Endothelial cell of umbilical vein (primary cell): ENCODE results near the gene SLC1A3. TPM values are rescaled to one million over a fixed set of nuclear protein-coding genes. Genes with fewer than 3 reads are reported as not detected.

Experiments used
- BruUV-seq: library from RNA; stranded (reverse); fragments of 400-500 nt; replicated peaks from 2 replicates; lab custom pipeline; 2021; lab: Mats Ljungman, UMichigan
- CTCF ChIA-PET: fragments of 300-600, 350-600 bp; sonication (Branson Sonifier 250); formaldehyde crosslinking; loops from one replicate; lab custom pipeline; 2021; ENCODE audit warnings: antibody characterized with exemption, inconsistent platforms; lab: Charles Lee
- POLR2A ChIA-PET: fragments of 300-600, 350-600 bp; sonication (Branson Sonifier 250); formaldehyde crosslinking; loops from one replicate; lab custom pipeline; 2021; ENCODE audit warnings: antibody characterized with exemption, inconsistent platforms; lab: Charles Lee
- DNase-seq: peaks from one replicate; pipeline ENCODE4 v3.0.0-alpha.2; 2011; ENCODE audit warnings: low read depth, low spot score
- FAIRE-seq: peaks from 2 replicates; lab custom pipeline; 2011; peaks lifted over from hg19 to GRCh38; lab: Jason Lieb, UNC
- H2AFZ ChIP-seq: 2 replicates; pipeline ENCODE4 v1.6.0; 2012; ENCODE audit warnings: low read depth, low read length, control low read depth, inconsistent platforms
- H3K27ac ChIP-seq: 2 replicates; pipeline ENCODE4 v1.5.1; 2011; ENCODE audit warnings: low read depth, mild to moderate bottlenecking, control low read depth, low read length, moderate library complexity; ENCODE audit not compliant: insufficient read depth
- H3K27me3 ChIP-seq, 2 experiments: 2 replicates each; pipeline versions ENCODE4 v1.6.0 to v1.6.1; 2011; ENCODE audit warnings: low read length in 2 of 2, mixed read lengths in 1 of 2; ENCODE audit not compliant: control insufficient read depth in 2 of 2, insufficient read depth in 2 of 2
- H3K36me3 ChIP-seq, 2 experiments: 2 replicates in 1 of 2; 3 replicates in 1 of 2; pipeline ENCODE4 v1.5.1; 2011; ENCODE audit warnings: low read length in 2 of 2, mild to moderate bottlenecking in 1 of 2, moderate library complexity in 1 of 2; ENCODE audit not compliant: control insufficient read depth in 2 of 2, insufficient read depth in 2 of 2; ENCODE audit errors: extremely low read depth in 1 of 2
- H3K4me1 ChIP-seq: 3 replicates; pipeline ENCODE4 v1.5.1; 2011; ENCODE audit warnings: mild to moderate bottlenecking, low read length; ENCODE audit not compliant: control insufficient read depth, insufficient read depth; ENCODE audit errors: extremely low read depth
- H3K4me2 ChIP-seq: 2 replicates; pipeline ENCODE4 v1.6.1; 2011; ENCODE audit warnings: low read length, control low read depth, mixed read lengths; ENCODE audit not compliant: insufficient read depth
- H3K4me3 ChIP-seq, 3 experiments: fragments of 200-600 bp in 1 of 3; sonication (generic), shearing (Covaris generic) in 1 of 3; replicated peaks in 1 of 3; 2 replicates each; pipeline ENCODE4 v1.5.1; 2011 to 2016; ENCODE audit warnings: control low read depth in 3 of 3, low read length in 3 of 3, mild to moderate bottlenecking in 2 of 3, inconsistent platforms in 1 of 3, low read depth in 1 of 3, moderate library complexity in 1 of 3; ENCODE audit not compliant: insufficient read depth in 1 of 3
- H3K79me2 ChIP-seq: 2 replicates; pipeline ENCODE4 v1.6.0; 2012; ENCODE audit warnings: low read length, inconsistent platforms; ENCODE audit not compliant: control insufficient read depth, insufficient read depth
- H3K9ac ChIP-seq: replicated peaks from 2 replicates; pipeline ENCODE3; 2011; ENCODE audit warnings: low read length, control low read depth; ENCODE audit not compliant: insufficient read depth; ENCODE audit errors: extremely low read depth
- H3K9me1 ChIP-seq: replicated peaks from 3 replicates; pipeline ENCODE4 v1.6.0; 2011; ENCODE audit warnings: mild to moderate bottlenecking, low read length; ENCODE audit not compliant: control insufficient read depth, insufficient read depth; ENCODE audit errors: extremely low read depth
- H3K9me3 ChIP-seq: replicated peaks from 2 replicates; pipeline ENCODE4 v1.5.1; 2012; ENCODE audit warnings: low read length, inconsistent platforms; ENCODE audit not compliant: control insufficient read depth, insufficient read depth
- H4K20me1 ChIP-seq: replicated peaks from 2 replicates; pipeline ENCODE3; 2011; ENCODE audit warnings: mild to moderate bottlenecking, low read length; ENCODE audit not compliant: control insufficient read depth, insufficient read depth; ENCODE audit errors: extremely low read depth
- CTCF ChIP-seq, 2 donors: IDR thresholded peaks; 1 replicate in 1 of 2; 2 replicates in 1 of 2; pipeline ENCODE4 v1.5.1; 2011; ENCODE audit warnings: low read length in 2 of 2, mild to moderate bottlenecking in 2 of 2, moderate library complexity in 2 of 2, control low read depth in 1 of 2, inconsistent platforms in 1 of 2, low read depth in 1 of 2; ENCODE audit not compliant: insufficient read depth in 1 of 2; ENCODE audit errors: extremely low read depth in 1 of 2
- EZH2 ChIP-seq: IDR thresholded peaks from 2 replicates; pipeline ENCODE4 v1.6.1; 2012; ENCODE audit warnings: borderline replicate concordance, low read depth, mild to moderate bottlenecking, moderate library complexity, low read length, inconsistent platforms; ENCODE audit not compliant: severe bottlenecking
- FOS ChIP-seq: IDR thresholded peaks from 2 replicates; pipeline ENCODE4 v1.6.1; 2011; ENCODE audit warnings: mild to moderate bottlenecking, low read length, moderate library complexity, borderline replicate concordance; ENCODE audit not compliant: insufficient read depth
- GATA2 ChIP-seq: IDR thresholded peaks from 2 replicates; pipeline ENCODE4 v1.7.0; 2011; ENCODE audit warnings: low read depth, mild to moderate bottlenecking, moderate library complexity, mixed read lengths, low read length; ENCODE audit not compliant: insufficient read length, insufficient read depth
- JUN ChIP-seq: IDR thresholded peaks from 2 replicates; pipeline ENCODE4 v1.6.1; 2011; ENCODE audit warnings: borderline replicate concordance, low read depth; ENCODE audit not compliant: insufficient read length, insufficient read depth
- MAX ChIP-seq: IDR thresholded peaks from 2 replicates; pipeline ENCODE4 v1.6.1; 2011; ENCODE audit not compliant: insufficient read depth, insufficient read length
- MYC ChIP-seq: IDR thresholded peaks from one replicate; pipeline ENCODE4 v1.6.1; 2011; ENCODE audit warnings: mild to moderate bottlenecking, low read depth, low read length
- POLR2A ChIP-seq: IDR thresholded peaks from 2 replicates; pipeline ENCODE4 v1.6.1; 2012; ENCODE audit warnings: low read depth, mild to moderate bottlenecking, control low read depth, low read length
- POLR2AphosphoS5 ChIP-seq: IDR thresholded peaks from 2 replicates; pipeline ENCODE4 v1.6.1; 2012; ENCODE audit warnings: low read depth, mild to moderate bottlenecking, control low read depth, low read length, moderate library complexity; ENCODE audit not compliant: insufficient read depth
- dilution Hi-C: fragments of 300-500 bp; cut with MboI; formaldehyde crosslinking; loops from one replicate; pipeline ENCODE4 v1.15.0; 2019; ENCODE audit warnings: low sequenced_read_pairs; ENCODE audit not compliant: extremely low pct_ligation_motif_present
- intact Hi-C: fragments of 100-400 bp; cut with micrococcal nuclease; formaldehyde crosslinking; loops from one replicate; pipeline ENCODE4 v1.10.0; 2022
- polyA plus RNA-seq, 4 experiments: library from polyadenylated mRNA; depleted of rRNA in 3 of 4; stranded (reverse) in 3 of 4; unstranded in 1 of 4; fragments of >200 nt; gene quantifications; 2 replicates each; pipeline versions ENCODE4 v1.2.1 to v1.2.3, GENCODE V29; 2011 to 2012; ENCODE audit warnings: missing spikeins in 1 of 4
- total RNA-seq: library from RNA; stranded (reverse); gene quantifications from 2 replicates; pipeline ENCODE4 v1.2.3, GENCODE V29; 2021

The SLC1A3 gene
- total and polyA plus RNA-seq, 2 donors (not counting 3 experiments of a cell fraction or from before 2014, with no cell fraction given): 0.36 TPM; not detected in 1

- intact Hi-C loops (no loop called here), dilution Hi-C loops (no loop called here)
- FAIRE-seq (no peak), DNase-seq (no peak)
- Histone ChIP-seq H3K27ac (no peak overlapping the region), H3K36me3 (no peaks in the 10 kb centered on the region), H4K20me1 (no peaks in the 10 kb centered on the region), H3K9ac (no peak overlapping the region), H3K9me1 (no peaks in the 10 kb centered on the region), H3K79me2 (no peaks in the 10 kb centered on the region), H3K4me2 (no peak overlapping the region), H3K4me3 (no peak overlapping the region), H2AFZ (no peak overlapping the region), H3K9me3 (no peaks in the 10 kb centered on the region), H3K27me3 (peaks cover 4 to 12% of the 10 kb centered on the region in 2 experiments), H3K4me1 (no peaks in the 10 kb centered on the region)
- ChIA-PET CTCF (interaction anchor here (0.7 to 1.7 kb wide), 3 partner anchors 11 to 292 kb away, joined by 3 to 9 read pairs (median 4); no protein-coding TSS in a partner anchor), POLR2A (no interaction called here)
- TF ChIP-seq CTCF (IDR thresholded peaks at IDR 0.05; ENCODE audit: extremely low read depth in 1 of 2, insufficient read depth in 1 of 2, low read depth in 1 of 2, low read length in 2 of 2): no peak
- no peak for TF ChIP-seq POLR2AphosphoS5
- no TSS peak for BruUV-seq
Observed at GRCh38 chr5:36706662-36707061, 100.3 kb downstream of the SLC1A3 start.

GRCh38 chr5:36708996-36709395, 102.6 kb downstream of the SLC1A3 start:
- H3K27me3 ChIP-seq: peaks cover 0 to 6% of the 10 kb centered on the region in 2 experiments
- H3K9me3 ChIP-seq: no peaks in the 10 kb centered on the region
- ChIA-PET CTCF (interaction anchor here (0.9 to 2.0 kb wide), 3 partner anchors 9 to 443 kb away, joined by 3 to 6 read pairs (median 3); no protein-coding TSS in a partner anchor), POLR2A (no interaction called here)
- H3K4me3 ChIP-seq: no peak overlapping the region
- H2AFZ ChIP-seq: no peak overlapping the region
- H3K9me1 ChIP-seq: no peaks in the 10 kb centered on the region
- no peaks in the 10 kb centered on the region for H3K4me1 ChIP-seq
- no peak overlapping the region for H3K4me2 ChIP-seq
- intact Hi-C loops: no loop called here
- dilution Hi-C loops: no loop called here
- no peaks in the 10 kb centered on the region for H3K79me2 ChIP-seq
- no peaks in the 10 kb centered on the region for H3K36me3 ChIP-seq
- no peak for TF ChIP-seq POLR2AphosphoS5
- no peak for TF ChIP-seq JUN
- no peak for TF ChIP-seq POLR2A
- TF ChIP-seq MAX: no peak
- TF ChIP-seq CTCF (IDR thresholded peaks at IDR 0.05; ENCODE audit: extremely low read depth in 1 of 2, insufficient read depth in 1 of 2, low read depth in 1 of 2, low read length in 2 of 2): no peak
- TF ChIP-seq FOS: no peak
- TF ChIP-seq GATA2: no peak
- no peak for TF ChIP-seq MYC
- TF ChIP-seq EZH2: no peak
- no peaks in the 10 kb centered on the region for H4K20me1 ChIP-seq
- H3K9ac ChIP-seq: no peak overlapping the region
- no peak overlapping the region for H3K27ac ChIP-seq
- no peak for DNase-seq
- BruUV-seq: no TSS peak
- FAIRE-seq: no peak
